NCI-H510A treated with DMSO at 0.1 percent for 48 hours (cell line): Measurements from ENCODE around the gene PHRF1.
"Not testable (repeated sequence)": the region's sequence is repeated elsewhere in the genome, so short reads cannot be mapped to it uniquely, and the experiment has no call there.

Experiments
- DNase-seq: peaks from one replicate; lab custom pipeline; 2025; lab: John Stamatoyannopoulos, UW

Gene PHRF1

DNA sequence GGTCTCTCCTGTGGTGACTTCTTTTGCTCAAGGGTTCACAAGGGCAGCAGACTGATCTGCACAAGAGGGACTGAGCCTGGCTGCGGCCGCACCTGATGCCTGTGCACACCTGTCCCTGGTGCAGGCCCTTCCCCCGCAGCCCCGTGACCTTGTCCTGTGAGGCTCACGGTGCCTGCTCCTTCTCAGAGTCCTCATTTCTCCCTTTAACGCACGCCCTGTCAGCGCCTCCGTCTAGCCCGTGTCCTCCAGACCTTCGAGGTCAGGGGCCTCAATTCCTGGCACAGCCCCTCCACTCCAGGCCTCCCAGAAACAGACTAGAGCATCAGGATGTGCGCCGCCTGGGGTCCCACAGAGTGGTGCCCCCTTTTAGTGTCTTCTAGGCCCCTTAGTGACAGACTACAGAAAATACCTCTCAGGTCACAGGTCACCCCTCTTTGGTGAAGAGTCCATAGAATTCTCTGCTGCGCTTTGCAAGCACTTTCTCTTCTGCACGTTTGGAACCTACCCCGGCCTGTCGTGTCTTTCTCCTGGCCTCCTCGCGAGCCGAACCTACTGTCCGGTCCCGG lies 59.8 kb downstream of the PHRF1 start:
- no peak for DNase-seq

DNA sequence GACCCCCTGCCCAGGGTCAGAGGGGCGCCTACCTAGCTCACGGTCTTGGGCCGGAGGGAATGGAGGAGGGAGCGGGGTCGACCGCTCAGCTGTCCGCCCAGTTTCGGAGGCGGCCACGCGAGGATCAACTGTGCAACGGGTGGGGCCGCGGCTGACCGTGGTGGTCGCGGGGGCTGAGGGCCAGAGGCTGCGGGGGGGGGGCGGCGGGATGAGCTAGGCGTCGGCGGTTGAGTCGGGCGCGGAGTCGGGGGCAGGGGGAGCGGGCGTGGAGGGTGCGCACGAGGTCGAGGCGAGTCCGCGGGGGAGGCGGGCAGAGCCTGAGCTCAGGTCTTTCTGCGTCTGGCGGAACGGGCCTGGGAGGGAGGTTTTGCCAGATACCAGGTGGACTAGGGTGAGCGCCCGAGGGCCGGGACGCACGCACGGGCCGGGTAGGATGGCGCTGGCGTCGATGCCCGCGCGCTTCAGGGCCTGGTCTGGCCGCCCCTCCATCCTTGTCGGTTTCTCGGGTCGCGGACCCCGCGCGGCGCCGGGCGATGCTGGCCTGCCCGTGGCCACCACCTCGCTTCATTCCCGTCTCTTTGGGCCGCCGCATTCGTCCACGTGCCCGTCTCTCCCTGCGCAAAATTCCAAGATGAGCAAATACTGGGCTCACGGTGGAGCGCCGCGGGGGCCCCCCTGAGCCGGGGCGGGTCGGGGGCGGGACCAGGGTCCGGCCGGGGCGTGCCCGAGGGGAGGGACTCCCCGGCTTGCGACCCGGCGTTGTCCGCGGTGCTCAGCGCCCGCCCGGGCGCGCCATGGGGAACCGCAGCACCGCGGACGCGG lies 60.5 kb downstream of the PHRF1 start, which contains the start of gene DRD4:
Gene DRD4 (plus strand): TSS at position 759 of the 822 bp plus-strand sequence. CDS start 36 bp downstream, at position 795.
- no peak for DNase-seq

DNA sequence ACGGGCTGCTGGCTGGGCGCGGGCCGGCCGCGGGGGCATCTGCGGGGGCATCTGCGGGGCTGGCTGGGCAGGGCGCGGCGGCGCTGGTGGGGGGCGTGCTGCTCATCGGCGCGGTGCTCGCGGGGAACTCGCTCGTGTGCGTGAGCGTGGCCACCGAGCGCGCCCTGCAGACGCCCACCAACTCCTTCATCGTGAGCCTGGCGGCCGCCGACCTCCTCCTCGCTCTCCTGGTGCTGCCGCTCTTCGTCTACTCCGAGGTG lies 61.0 kb downstream of the PHRF1 start:
- DNase-seq: no peak

DNA sequence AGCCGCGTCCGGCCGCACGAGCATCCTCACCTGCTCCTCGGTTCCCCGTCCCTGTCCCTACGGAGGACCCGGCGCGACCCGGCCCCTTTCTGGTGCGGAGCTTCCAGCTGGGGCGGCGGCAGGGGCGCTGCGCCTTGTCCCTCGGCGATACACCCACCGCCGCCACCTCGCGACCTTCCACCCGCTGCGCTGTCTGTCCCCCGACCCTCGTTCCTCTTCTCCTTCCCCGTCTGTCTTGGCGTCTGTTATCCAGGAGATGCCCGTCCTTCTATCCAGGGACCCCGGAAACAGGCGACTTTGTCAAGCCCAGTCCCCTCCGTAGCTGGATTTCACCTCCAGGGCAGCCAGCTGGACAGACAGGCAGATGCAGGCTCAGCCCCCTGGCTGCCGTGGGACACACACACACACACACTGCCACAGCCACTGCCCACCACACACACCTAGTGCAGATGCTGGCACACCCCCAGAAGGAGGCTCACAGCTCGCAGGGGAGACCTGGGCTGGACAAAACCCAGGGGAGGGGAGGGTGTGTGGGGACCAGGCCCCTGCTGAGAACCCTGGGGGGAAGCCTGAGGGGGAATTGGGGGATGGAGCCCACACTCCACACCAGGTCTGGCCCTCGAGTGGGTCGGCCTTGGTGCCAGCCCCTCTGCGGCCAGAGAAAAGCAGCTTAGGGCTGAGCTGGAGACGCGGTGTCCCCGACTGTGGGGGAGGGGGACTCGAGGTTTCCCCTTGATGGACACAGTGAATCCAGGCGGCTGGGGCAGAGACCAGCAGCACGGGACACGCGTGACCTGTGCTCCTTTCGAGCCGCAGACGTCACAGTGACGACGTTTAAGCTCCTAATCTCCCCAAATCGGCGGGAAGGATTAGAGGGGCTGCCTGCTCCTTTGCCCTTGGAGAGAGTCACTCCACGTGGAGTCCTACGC lies 61.6 kb downstream of the PHRF1 start:
- no peak for DNase-seq

DNA sequence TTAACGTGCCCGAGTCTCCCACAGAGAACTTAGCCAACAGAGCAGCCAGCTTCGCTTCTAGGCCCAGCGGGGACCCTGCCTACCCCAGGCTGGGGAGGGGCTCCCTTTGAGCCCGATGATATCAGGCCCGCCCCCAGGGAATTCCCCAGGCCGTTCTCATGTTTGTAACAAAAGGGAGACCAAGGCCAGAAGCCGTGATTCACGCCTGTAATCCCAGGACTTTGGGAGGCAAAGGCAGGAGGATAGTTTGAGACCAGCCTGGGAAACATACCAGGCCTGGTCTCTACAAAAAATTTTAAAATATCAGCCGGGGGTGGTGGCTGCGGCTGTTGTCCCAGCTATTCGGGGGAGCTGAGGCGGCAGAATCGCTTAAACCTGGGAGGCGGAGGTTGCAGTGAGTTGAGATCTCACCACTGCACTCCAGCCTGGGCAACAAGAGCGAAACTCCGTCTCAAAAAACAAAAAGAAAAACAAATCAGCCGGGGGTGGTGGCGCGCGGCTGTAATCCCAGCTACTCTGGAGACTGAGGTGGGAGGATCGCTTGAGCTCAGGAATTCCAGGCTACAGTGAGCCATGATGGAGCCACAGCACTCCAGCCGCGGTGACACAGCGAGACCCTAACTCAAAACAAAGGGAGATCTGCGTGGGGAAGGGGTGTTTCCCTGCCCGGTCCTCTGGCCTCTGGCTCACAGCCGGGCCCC lies 62.5 kb downstream of the PHRF1 start:
- DNase-seq: no peak

DNA sequence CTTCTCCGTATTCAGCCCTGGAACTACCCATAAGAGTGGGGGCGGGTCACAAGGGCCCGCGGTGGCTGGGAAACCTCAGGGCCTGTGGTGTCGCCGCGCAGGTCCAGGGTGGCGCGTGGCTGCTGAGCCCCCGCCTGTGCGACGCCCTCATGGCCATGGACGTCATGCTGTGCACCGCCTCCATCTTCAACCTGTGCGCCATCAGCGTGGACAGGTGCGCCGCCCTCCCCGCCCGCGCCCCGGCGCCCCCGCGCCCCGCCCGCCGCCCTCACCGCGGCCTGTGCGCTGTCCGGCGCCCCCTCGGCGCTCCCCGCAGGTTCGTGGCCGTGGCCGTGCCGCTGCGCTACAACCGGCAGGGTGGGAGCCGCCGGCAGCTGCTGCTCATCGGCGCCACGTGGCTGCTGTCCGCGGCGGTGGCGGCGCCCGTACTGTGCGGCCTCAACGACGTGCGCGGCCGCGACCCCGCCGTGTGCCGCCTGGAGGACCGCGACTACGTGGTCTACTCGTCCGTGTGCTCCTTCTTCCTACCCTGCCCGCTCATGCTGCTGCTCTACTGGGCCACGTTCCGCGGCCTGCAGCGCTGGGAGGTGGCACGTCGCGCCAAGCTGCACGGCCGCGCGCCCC lies 63.2 kb downstream of the PHRF1 start:
- no peak for DNase-seq

DNA sequence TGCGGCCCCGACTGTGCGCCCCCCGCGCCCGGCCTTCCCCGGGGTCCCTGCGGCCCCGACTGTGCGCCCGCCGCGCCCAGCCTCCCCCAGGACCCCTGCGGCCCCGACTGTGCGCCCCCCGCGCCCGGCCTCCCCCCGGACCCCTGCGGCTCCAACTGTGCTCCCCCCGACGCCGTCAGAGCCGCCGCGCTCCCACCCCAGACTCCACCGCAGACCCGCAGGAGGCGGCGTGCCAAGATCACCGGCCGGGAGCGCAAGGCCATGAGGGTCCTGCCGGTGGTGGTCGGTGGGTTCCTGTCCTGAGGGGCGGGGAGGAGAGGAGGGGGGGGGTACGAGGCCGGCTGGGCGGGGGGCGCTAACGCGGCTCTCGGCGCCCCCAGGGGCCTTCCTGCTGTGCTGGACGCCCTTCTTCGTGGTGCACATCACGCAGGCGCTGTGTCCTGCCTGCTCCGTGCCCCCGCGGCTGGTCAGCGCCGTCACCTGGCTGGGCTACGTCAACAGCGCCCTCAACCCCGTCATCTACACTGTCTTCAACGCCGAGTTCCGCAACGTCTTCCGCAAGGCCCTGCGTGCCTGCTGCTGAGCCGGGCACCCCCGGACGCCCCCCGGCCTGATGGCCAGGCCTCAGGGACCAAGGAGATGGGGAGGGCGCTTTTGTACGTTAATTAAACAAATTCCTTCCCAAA lies 63.9 kb downstream of the PHRF1 start:
- DNase-seq: no peak

DNA sequence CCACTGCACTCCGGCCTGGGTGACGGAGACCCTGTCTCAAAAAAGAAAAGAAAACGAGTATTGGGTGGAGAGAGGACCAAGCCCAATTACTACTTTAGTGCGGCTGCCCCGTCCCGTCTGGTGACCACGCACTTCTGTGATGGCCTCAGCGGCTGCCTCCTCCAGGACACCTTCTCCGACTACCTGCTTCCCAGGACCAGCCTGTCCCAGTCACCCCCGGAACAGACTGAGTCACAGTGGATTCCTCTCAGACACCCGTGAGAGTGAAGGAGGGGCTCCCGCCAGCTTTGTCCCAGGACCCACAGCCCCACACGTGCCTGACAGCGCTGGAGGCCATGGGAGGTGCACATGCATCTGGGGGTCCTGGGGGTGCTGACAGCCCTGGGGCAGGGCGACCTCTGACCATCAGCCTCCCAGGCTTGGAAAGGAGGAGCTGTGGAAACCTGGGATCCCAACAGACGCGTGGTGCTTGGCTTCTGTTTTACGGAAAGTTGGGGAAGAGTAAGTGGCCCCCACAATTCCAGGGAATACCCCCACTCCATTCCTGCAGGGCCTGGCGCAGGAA lies 65.6 kb downstream of the PHRF1 start:
- no peak for DNase-seq

DNA sequence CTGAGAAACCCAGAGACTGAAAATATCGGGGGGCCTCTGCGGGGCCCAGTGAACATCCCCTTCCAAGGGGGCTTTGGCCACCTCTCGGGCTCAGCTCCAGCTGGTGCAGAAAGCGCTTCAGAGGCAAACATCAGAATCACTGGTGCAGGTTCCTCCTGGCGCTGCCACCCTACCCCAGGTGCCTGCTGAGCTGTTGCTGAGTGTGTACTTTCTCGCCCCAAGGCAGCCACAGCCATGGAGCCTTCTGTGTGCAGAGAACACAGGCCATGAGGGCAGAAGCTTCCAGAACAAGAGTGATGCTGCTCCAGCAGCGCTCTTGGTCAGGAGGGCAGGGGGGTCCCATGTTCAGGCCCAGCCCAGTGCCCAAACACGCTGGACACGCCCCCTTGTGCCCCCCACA lies 67.1 kb downstream of the PHRF1 start:
- no peak for DNase-seq

DNA sequence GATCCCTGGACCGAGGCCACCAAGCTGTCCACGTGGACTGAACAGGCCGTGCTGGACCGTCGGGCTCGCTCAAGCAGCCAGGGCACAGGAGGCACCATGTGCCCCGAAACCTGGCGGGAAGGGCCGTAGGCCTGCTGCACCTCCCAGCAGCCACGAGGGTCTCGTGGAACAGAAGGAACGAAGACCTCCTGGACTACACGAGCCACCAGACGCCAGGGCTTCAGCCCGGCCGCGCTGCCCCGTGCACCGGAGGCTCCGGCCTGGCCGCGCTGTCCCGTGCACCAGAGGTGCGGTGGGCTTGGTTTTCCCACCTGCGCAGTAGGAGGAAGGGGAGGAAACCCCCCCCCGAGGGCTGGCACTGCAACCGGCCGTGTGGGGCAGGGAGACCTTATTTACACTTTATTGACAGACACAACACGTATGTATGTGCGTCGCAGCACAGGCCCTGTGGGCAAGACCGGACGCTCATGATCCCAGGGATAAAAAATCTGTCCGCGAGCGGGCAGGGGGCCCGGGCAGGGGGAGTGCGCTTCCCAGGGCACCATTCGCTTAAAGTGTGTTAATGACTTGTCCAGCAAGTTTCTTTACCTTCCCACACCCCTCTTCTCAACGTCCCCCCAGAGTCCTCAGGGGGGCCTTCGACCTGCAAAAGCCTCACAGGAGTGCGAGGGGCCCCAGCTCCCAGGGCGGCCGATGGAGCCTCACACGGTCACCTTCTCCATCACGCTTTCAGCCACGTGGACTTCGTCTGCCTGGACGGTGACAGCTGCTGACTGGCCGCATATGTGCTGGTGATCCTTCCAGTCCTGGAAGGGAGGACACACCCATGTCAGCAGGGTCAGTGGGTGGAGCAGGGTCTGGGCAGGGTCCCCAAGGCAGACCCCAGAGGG lies 67.8 kb downstream of the PHRF1 start:
- DNase-seq: no peak

DNA sequence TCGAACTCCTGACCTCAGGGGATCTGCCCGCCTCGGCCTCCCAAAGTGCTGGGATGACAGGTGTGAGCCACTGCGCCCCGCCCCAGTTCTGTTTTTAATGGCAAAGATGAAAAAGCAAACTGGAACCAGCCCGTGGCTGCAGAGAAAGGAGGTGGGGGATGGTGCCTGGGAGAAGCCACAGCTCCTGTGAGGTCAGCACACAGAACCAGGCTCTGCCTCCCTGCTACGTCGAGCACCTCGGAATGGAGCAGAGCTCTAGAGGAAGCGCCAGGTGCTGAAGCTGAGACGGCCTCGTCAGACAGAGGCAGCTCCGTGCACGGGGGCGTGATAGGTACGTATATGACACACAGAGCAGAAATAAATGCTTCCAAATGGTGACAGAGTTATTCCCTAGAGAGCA lies 69.3 kb downstream of the PHRF1 start:
- DNase-seq: no peak

DNA sequence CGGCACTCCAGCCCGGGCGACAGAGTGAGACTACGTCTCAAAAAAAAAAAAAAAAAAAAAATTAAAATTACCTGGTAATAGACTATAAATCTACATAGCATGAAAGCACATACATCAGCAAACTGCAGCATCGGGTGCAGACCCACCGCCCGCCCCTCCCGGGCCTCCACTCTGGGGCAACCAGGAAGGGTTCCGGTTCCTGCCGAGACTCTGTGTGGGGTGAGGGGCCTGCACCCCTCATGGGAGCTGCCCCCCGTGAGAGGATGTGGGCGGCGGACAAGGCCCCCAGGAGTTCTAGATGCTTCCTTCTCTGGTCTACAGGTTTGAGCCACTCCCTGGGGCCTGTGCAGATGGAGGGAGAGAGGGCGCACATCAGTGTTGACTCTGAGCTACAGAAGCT lies 69.9 kb downstream of the PHRF1 start:
- no peak for DNase-seq

DNA sequence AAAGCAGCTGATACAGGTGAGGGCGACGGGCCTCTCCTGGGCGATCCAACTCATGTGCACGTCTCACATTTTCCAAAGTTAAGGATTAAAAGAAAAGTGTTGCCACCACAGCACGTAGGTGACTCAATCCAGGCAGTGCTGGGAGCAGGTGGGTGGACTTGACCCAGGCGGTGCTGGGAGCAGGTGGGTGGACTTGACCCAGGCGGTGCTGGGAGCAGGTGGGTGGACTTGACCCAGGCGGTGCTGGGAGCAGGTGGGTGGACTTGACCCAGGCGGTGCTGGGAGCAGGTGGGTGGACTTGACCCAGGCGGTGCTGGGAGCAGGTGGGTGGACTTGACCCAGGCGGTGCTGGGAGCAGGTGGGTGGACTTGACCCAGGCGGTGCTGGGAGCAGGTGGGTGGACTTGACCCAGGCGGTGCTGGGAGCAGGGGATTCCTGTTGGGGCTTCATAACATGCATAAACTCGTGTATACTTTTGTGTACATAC lies 71.4 kb downstream of the PHRF1 start:
- DNase-seq: not testable (repeated sequence)

DNA sequence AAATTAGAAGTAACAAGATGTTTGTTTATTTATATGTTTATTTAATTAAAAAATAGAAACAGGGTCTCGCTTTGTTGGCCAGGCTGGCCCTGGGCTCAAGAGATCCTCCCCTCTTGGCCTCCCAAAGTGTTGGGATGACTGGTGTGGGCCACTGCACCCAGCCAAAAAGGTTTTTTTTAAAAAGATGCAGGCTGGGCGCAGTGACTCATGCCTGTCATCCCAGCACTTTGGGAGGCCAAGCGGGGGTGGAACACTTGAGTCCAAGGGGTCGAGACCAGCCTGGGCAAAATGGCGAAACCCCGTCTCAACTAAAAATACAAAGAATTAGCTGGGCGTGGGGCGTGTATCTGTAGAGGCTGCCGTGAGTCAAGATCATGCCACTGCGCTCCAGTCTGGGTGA lies 74.2 kb downstream of the PHRF1 start:
- no peak for DNase-seq

DNA sequence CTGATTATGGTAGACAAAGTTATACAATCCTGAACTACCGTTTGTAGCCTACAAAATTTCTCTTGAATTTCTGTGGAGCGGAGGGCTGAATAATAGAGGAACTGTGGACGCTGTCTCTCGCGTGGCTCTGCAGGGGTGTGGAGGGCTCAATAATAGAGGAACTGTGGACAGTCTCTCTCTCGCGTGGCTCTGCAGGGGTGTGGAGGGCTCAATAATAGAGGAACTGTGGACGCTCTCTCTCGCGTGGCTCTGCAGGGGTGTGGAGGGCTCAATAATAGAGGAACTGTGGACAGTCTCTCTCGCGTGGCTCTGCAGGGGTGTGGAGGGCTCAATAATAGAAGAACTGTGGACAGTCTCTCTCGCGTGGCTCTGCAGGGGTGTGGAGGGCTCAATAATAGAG lies 76.9 kb downstream of the PHRF1 start:
- DNase-seq: not testable (repeated sequence)

DNA sequence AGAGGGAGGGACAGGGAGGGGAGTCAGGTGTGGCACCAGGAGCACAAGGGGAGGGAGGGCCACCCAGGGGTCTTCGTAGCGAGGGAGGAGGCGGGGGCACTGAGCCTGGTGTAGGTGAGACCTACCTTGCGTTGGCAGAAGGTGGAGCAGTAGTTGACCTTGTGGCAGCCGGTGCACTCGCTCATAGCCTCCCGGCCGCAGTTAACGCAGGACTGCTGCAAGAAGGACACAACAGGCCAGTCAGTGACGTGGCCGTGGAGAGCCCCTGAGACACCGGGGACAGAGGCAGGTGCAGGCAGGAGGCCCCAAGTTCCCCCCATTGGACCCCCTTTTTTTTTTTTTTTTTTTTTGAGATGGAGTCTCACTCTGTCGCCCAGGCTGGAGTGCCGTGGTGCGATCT lies 77.6 kb downstream of the PHRF1 start:
- DNase-seq: no peak

DNA sequence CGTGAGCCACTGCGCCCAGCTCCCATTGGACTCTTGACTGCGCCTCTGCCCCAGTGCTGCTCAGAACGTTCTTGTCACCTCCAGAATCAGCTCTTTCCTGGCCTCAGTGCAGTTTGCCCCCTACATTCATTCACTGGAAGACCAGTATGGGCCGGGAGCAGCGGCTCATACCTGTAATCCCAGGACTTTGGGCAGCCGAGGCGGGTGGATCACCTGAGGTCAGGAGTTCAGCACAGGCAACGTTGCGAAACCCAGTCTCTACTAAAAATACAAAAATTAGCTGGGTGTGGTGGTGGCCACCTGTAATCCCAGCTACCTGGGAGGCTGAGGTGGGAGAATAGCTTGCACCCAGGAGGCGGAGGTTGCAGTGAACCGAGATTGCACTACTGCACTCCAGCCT lies 78.2 kb downstream of the PHRF1 start:
- DNase-seq: not testable (repeated sequence)

DNA sequence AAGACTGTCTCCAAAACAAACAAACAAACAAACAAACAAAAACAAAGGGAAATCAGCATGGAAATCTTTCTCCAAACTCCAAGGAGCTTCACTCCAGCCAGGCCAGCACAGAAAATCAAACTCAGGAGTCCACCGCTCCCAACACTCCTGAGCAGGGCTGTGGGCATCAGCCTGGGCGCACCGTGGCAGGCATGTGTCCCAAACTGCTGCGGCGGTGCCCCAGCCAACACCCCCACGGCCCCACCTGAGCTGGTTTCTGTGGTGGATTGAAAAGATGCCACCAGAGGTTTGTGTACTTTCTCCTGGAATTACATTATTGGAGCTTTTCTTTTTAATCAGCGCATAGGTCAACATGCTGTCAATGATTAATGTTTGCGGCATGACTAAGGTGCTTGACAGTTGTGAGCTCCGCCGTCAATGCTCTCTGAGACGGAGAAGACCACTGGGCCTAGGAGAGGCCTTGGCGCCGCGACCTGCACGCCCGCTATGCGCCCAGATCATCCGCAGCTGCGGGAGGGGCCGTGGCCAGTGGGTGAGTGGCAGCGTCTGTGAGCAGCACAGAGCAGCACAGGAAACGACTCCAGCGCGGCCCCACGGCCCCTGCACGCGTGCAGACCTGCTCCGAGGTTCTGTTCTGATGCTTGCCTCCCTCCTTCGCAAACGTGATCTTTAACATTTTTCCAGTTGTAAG lies 78.9 kb downstream of the PHRF1 start:
- DNase-seq: no peak

DNA sequence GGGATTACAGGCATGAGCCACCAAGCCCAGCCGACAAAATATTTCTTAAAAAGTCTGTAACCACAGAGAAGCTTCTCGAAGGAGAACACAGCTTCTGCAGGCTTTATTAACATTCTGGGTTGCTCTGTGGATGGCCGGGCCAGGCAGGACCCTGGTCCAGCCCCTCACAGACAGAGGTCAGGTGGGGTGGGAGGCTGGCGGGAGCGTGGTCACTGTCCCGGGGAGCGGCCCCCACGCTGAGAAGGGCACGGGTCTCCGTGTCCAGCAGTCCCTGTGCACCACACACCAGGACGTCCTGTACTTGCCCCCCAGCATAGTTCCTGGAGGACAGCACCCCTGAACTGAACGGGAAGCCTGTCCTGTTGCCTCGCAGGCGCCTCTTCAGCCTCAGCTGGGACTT lies 80.2 kb downstream of the PHRF1 start:
- no peak for DNase-seq
